Upper lobe of left lung (tissue), 6 donors: ENCODE data around the gene RYK. TPM values are rescaled to one million over a fixed set of nuclear protein-coding genes. Genes with fewer than 3 reads are reported as not detected.

Experiments
- ATAC-seq, 2 donors: fragments of 200-7000 bp; cut with Tn5 transposase; one replicate each; pipeline ENCODE4 v1.9.1; 2022; ENCODE audit warnings: mild to moderate bottlenecking in 2 of 2, moderate library complexity in 2 of 2; ENCODE audit not compliant: low FRiP score in 2 of 2
- DNase-seq, 2 donors: peaks; one replicate each; pipeline ENCODE4 v3.0.0-alpha.2; 2019 to 2020
- H3K27ac ChIP-seq, 4 donors: fragments of 200-600 bp; sonication (generic); one replicate each; pipeline ENCODE4 v1.5.1; 2016 to 2019
- H3K27me3 ChIP-seq, 4 donors: fragments of 200-600 bp; sonication (generic); one replicate each; pipeline ENCODE4 v1.5.1; 2017 to 2019
- H3K36me3 ChIP-seq, 4 donors: fragments of 200-600 bp; sonication (generic); one replicate each; pipeline ENCODE4 v1.5.1; 2016 to 2019
- H3K4me1 ChIP-seq, 4 donors: fragments of 200-600 bp; sonication (generic); one replicate each; pipeline ENCODE4 v1.5.1; 2018 to 2019
- H3K4me3 ChIP-seq, 4 donors: fragments of 200-600 bp; sonication (generic); one replicate each; pipeline ENCODE4 v1.5.1; 2017 to 2019; ENCODE audit warnings: mild to moderate bottlenecking in 2 of 4, moderate library complexity in 1 of 4
- H3K9me3 ChIP-seq, 4 donors: fragments of 200-600 bp; sonication (generic); one replicate each; pipeline ENCODE4 v1.5.1; 2018 to 2019
- EP300 ChIP-seq, 4 donors: sonication (generic); formaldehyde crosslinking; IDR thresholded peaks; one replicate each; pipeline ENCODE4 v1.5.1; 2017; ENCODE audit warnings: antibody characterized with exemption in 4 of 4, control low read depth in 2 of 4
- POLR2A ChIP-seq, 4 donors: fragments of 450-650 bp; IDR thresholded peaks; one replicate each; pipeline ENCODE4 v1.5.1; 2016 to 2017; ENCODE audit warnings: antibody characterized with exemption in 4 of 4, mild to moderate bottlenecking in 2 of 4
- POLR2AphosphoS5 ChIP-seq, 2 donors: sonication (generic); formaldehyde crosslinking; IDR thresholded peaks; one replicate each; pipeline ENCODE4 v1.5.1; 2017; ENCODE audit warnings: antibody characterized with exemption in 2 of 2
- WGBS, 2 donors: methylation state at CpG; one replicate each; pipeline ENCODE4 v1.1.5; 2017 to 2018; 5-methylcytosine and 5-hydroxymethylcytosine counted together
- total RNA-seq, 6 donors: library from RNA; depleted of rRNA in 4 of 6; stranded (reverse); fragments of >200 nt in 4 of 6; gene quantifications; one replicate each; pipeline versions ENCODE4 v1.1.0 to v1.2.1, GENCODE V29; 2016 to 2021
- TF ChIP-seq, protein P1 (sequence below), 6 experiments: fragments of 450-650 bp in 4 of 6; fragments of 200-600 bp in 2 of 6; sonication (generic) in 2 of 6; IDR thresholded peaks; one replicate each; pipeline ENCODE4 v1.5.1; 2016 to 2019; ENCODE audit warnings: antibody characterized with exemption in 6 of 6
- donor health status: DM: no; HTN: no; CAD: no; lungs with moderate emphysema.
- donor health status: DM: no; HTN: yes; CAD: no; lungs with severe emphysema.

The RYK gene
- total RNA-seq, 6 donors from 2014 or later = 14.9 to 105 (median 52.4) TPM

DNA sequence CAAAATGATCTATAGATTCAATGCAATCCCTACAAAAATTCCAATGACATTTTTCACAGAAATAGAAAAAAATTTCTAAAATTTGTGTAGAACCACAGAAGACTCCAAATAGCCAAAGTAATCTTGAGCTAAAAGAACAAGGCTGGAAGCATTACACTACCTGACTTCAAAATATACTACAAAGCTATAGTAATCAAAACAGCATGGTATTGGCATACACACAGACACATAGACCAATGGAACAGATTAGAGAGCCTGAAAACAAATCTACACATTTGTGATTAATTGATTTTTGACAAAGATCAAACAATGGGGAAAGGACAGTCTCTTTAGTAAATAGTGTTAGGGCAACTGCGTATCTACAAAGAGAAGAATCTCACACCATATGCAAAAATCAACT lies 45.3 kb upstream of the RYK start:
- no peak overlapping the region for H3K27ac ChIP-seq
- DNase-seq (no peak), ATAC-seq (no peak)
- H3K27me3 ChIP-seq = no peaks in the 10 kb centered on the region
- WGBS, 2 donors = 91 to 96% methylated on average over 1 of the region's 1 CpG
- TF ChIP-seq EP300 (IDR thresholded peaks at IDR 0.05) (no peak), POLR2A (IDR thresholded peaks at IDR 0.05) (no peak)
- TF ChIP-seq, protein P1, sequence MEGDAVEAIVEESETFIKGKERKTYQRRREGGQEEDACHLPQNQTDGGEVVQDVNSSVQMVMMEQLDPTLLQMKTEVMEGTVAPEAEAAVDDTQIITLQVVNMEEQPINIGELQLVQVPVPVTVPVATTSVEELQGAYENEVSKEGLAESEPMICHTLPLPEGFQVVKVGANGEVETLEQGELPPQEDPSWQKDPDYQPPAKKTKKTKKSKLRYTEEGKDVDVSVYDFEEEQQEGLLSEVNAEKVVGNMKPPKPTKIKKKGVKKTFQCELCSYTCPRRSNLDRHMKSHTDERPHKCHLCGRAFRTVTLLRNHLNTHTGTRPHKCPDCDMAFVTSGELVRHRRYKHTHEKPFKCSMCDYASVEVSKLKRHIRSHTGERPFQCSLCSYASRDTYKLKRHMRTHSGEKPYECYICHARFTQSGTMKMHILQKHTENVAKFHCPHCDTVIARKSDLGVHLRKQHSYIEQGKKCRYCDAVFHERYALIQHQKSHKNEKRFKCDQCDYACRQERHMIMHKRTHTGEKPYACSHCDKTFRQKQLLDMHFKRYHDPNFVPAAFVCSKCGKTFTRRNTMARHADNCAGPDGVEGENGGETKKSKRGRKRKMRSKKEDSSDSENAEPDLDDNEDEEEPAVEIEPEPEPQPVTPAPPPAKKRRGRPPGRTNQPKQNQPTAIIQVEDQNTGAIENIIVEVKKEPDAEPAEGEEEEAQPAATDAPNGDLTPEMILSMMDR (IDR thresholded peaks at IDR 0.05) = no peak
- H3K4me1 ChIP-seq = peaks cover 5 to 11% (median 8%) of the 10 kb centered on the region in 4 donors
- H3K4me3 ChIP-seq = no peak overlapping the region
- H3K9me3 ChIP-seq = no peaks in the 10 kb centered on the region
- H3K36me3 ChIP-seq = no peaks in the 10 kb centered on the region

DNA sequence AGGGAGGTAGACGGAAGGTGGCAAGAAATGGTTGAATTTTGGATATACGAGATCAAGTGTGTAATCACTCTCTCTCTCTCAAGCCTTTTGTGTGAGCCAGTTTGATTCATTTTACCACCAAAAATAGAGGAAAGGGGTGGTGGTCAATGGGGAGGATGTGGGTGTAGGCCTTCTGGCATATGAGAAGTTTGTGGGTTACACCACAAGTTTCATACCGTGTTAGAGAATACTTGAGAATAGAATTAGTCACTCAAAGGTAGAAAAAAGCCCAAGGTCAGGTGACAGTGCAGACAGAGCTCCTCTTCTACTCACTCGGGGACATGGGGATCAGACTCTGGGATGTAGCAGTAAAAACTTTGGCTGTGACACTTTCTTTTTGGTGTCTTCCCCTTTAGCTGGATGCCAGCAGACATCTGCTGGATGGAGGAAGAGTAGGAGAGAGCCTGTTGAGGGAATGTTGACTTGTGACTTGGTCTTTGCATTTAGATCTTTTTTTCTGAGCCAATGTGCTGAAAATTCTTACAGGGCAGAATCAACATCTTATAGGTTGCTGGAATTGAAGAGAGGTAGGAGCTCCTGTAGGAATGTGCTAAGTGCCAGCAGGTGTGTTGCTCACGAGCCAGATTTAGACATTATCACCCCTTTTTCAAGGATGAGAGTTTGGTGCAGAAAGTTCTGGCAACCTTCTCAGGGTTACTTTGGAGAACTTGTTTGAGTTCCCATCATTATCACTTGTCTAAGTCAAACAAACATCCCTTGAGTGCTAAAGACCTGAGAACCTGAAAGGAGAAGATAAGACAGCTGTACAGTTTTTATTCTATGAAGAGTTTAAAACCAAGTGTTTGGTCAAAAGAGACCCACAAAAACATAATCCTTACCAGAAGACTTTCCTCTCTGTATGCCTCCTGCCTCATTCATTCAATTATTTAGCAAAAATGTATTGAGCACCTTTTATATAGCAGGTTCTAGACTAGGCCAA lies 43.9 kb upstream of the RYK start:
- WGBS, 2 donors = 52 to 64% methylated on average over 5 of the region's 5 CpGs
- H3K4me1 ChIP-seq = peaks cover 5 to 10% (median 8%) of the 10 kb centered on the region in 4 donors
- H3K27ac ChIP-seq = no peak overlapping the region
- TF ChIP-seq POLR2A (IDR thresholded peaks at IDR 0.05) (no peak), EP300 (IDR thresholded peaks at IDR 0.05) (no peak)
- TF ChIP-seq, protein P1 (IDR thresholded peaks at IDR 0.05) = no peak
- H3K4me3 ChIP-seq = no peak overlapping the region
- no peak for DNase-seq
- no peaks in the 10 kb centered on the region for H3K36me3 ChIP-seq
- no peaks in the 10 kb centered on the region for H3K9me3 ChIP-seq
- H3K27me3 ChIP-seq = no peaks in the 10 kb centered on the region
- ATAC-seq = no peak

DNA sequence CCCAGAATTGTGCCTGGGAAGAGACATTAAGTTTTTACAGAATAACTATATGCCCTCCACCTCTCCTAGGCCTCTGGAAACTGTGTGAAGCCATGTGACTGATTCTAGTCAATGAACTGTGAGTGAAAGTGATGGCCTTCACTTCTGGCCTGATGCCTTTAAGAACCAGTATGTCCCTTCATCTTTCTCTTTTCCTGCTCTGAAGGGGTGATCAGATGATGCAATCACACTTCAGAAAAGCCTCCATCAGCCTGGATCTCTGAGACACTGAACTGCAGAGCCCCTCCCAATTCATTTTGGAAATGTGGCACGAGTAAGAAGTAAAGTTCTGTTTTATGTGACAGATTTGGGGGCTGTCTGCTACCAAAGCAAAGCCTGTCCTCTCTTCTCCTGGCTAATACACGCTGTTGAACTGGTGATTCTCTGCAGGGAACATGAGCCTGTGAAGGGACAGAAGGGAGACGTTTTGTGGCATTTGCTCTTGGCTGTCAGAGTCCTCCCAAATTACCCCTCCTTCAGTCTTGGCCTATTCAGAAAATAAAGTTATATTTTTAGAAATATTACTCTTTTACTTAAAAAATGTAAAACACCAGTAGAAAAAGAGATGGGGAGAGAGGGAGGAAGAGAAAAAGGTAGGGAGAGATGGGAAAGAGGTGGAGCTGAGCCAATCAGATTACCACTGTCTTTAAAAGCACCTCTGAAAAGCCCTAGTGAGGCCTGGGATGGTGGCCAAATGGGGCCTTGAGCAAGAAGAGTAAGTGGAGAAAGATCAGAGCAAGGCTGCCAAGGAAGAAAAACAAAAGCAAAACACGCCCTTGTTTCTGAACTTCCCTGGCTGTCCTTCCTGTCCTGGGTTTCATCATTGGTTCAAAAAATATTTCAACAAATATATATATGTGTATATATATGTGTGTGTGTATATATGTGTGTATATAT lies 40.9 kb upstream of the RYK start:
- H3K4me3 ChIP-seq = no peak overlapping the region
- no peaks in the 10 kb centered on the region for H3K36me3 ChIP-seq
- DNase-seq (peak in 1 of 2 donors; percentile 77), ATAC-seq (peak; percentile 34 to 85)
- H3K27ac ChIP-seq = peak overlapping the region in 3 of 4 donors; percentile 46 to 57 (median 47)
- WGBS, 2 donors = 42 to 52% methylated on average over 4 of the region's 4 CpGs
- no peak for TF ChIP-seq POLR2A (IDR thresholded peaks at IDR 0.05)
- TF ChIP-seq, protein P1 (IDR thresholded peaks at IDR 0.05) = no peak
- peaks cover 5 to 10% (median 6%) of the 10 kb centered on the region in 4 donors for H3K4me1 ChIP-seq
- no peaks in the 10 kb centered on the region for H3K9me3 ChIP-seq
- no peaks in the 10 kb centered on the region for H3K27me3 ChIP-seq

DNA sequence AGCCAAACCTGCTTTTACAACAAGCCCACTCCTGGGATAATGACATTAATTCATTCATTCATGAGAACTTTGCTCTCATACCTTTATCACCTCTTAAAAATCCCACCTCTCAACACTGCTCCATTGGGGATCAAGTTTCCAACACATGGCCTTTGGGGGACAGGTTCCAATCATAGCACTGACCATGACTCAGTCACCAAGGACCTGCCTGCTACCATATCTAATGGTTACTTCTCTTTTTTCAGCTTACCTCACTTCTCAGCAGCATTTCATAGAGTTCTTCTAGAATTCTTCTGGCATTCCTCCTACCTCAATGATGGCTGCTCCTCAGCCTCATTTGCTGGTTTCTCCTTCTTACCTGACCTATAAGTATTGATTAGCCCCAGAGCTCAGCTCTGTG lies 36.9 kb upstream of the RYK start:
- ATAC-seq = no peak
- H3K36me3 ChIP-seq = no peaks in the 10 kb centered on the region

More for the DNA sequence above, 36.9 kb upstream of the RYK start:
- DNase-seq = no peak
- Histone ChIP-seq H3K27me3 (no peaks in the 10 kb centered on the region), H3K4me3 (no peak overlapping the region), H3K27ac (no peak overlapping the region), H3K4me1 (peaks cover 5 to 10% (median 6%) of the 10 kb centered on the region in 4 donors), H3K9me3 (no peaks in the 10 kb centered on the region)
- no peak for TF ChIP-seq POLR2A (IDR thresholded peaks at IDR 0.05)
- TF ChIP-seq EP300 (IDR thresholded peaks at IDR 0.05) = no peak
- no peak for TF ChIP-seq POLR2AphosphoS5 (IDR thresholded peaks at IDR 0.05)
- TF ChIP-seq, protein P1 (IDR thresholded peaks at IDR 0.05) = no peak
